ENCODE results near the gene LYPLA2.
"Not testable (repeated sequence)": the region's sequence is repeated elsewhere in the genome, so short reads cannot be mapped to it uniquely, and the experiment has no call there.

LYPLA2 gene

GRCh38 chr1:23779826-23780371, 11.0 kb upstream of the LYPLA2 start:
- no peak for DNase-seq (ENCODE audit: low read depth in 2 of 2)

- not testable (repeated sequence) for DNase-seq (ENCODE audit: low read depth in 2 of 2)
These were observed 7.8 kb upstream of the LYPLA2 start for GRCh38 chr1:23783141-23783540.

GRCh38 chr1:23784846-23785245, 6.1 kb upstream of the LYPLA2 start:
- DNase-seq (ENCODE audit: low read depth in 2 of 2) = no peak

- no peak for DNase-seq (ENCODE audit: low read depth in 2 of 2)
These were observed 3.2 kb upstream of the LYPLA2 start for GRCh38 chr1:23787701-23788100.

DNA sequence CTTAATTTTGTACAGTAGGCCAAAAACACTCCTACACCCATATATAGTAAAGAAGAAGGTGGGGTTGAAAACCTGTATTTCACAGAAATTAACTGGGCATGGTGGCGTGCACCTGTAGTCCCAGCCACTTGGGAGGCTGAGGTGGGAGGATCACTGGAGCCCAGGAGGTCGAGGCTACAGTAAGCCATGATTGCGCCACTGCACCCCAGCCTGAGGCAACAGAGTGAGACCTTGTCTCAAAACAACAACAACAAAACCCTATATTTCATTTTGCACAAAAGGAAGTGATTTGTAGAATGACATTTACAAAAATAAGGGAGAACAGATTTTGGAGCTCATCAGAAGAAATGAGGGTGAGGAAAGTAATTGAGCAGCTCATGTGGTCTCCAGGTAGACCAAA, 2.2 kb upstream of the LYPLA2 start:
- DNase-seq (ENCODE audit: low read depth in 2 of 2) = no peak

- DNase-seq (ENCODE audit: low read depth in 2 of 2) = no peak
These were observed 637 bp downstream of the LYPLA2 start for GRCh38 chr1:23791516-23792047.

DNA sequence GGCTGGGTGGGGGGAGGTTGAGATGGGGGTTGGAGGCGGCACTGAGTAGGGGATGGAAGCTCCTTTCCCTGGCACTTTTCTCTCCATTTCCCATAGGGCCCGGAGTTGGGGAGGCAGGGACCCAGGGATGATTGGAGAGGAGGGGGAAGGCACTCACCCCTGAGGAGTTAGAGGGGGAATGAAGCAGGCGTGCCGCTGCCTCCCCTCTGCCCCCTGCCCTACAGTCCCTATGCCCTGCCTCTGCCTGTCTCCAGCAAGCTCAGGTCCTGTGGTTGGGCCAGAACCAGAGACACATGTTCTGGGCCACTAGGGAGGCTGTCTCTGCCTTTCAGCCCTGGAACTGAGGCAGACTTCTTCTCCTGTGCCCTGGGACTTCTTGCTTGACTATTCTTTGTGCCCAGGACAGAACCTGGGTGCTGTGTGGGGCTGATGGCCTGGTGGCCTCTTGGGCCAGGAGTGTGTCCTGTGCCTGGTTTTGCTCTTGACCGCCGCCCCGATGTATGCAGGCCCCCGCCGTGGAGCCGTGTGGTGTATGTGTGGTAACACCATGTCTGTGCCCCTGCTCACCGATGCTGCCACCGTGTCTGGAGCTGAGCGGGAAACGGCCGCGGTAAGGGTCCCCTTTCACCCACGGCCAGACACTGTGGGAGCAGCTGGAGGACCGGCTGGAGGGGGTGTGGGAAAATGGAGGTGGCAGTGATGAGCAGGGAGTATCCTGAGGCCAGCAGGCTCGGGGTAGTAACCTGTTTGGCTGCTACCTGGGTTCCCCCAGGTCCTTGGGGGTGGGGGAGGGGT, 1.4 kb downstream of the LYPLA2 start:
- no peak for DNase-seq (ENCODE audit: low read depth in 2 of 2)

- DNase-seq (ENCODE audit: low read depth in 2 of 2) = no peak
These were observed 2.3 kb downstream of the LYPLA2 start for GRCh38 chr1:23793018-23793781.

DNA sequence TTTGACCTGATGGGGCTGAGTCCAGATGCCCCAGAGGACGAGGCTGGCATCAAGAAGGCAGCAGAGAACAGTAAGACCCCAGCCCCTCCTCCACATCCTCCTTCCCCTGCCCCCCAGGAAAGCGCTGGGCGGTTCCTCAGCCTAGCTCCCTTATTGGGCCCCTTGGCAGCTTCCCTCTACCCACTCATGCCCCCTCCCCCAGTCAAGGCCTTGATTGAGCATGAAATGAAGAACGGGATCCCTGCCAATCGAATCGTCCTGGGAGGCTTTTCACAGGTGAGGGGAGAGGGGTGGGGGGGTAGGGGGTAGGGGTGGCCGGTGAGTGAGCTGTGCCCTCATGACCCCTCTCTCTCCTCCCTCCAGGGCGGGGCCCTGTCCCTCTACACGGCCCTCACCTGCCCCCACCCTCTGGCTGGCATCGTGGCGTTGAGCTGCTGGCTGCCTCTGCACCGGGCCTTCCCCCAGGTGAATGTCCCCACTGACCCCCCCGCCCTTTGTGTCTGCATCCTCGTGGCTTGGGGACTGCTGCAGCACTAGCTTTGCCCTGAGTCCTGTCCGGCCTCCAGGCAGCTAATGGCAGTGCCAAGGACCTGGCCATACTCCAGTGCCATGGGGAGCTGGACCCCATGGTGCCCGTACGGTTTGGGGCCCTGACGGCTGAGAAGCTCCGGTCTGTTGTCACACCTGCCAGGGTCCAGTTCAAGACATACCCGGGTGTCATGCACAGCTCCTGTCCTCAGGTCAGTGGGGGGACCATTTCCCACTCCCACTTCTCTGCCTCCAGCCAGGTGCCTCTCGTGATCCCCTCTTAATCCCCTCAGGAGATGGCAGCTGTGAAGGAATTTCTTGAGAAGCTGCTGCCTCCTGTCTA, 3.2 kb downstream of the LYPLA2 start:
- no peak for DNase-seq (ENCODE audit: low read depth in 2 of 2)

- not testable (repeated sequence) for DNase-seq (ENCODE audit: low read depth in 2 of 2)
These were observed 3.8 kb downstream of the LYPLA2 start for GRCh38 chr1:23794732-23795182.

GRCh38 chr1:23795676-23796465, 4.9 kb downstream of the LYPLA2 start:
- no peak for DNase-seq (ENCODE audit: low read depth in 2 of 2)

DNA sequence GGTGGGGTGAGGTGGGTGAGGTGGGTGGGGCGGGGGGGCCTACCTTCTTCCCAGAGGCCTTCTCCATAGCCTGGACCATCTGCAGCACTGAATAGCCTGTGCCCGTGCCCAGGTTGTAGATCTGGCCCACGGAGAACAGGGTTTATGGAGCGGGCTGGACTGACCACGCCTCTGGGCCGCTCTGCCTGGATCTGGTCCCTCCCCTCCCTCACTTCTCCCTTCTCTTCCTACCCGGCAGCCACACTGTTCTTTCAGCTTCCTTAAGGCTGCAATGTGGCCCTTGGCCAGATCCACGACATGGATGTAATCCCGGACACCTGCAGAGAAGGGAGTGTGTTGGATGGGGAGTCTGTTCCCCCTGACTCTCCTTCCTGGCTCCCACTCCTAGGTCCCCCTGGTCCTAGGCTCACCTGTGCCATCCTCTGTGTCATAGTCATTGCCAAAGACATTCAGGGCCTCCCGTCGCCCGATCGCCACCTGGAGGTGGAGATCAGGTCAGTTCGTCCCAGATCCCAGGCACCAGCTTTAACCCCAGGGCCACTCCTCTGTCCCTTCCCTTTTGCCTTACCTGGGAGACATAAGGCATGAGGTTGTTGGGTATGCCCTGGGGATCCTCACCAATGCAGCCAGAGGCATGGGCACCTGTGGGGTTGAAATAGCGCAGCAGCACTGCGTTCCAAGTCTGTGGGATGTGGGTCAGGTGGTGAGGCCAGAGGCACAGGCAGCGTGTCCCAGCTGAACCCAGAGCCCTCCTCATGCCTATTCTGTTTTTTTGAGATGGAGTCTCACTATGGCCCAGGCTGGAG, 5.7 kb downstream of the LYPLA2 start:
- DNase-seq (ENCODE audit: low read depth in 2 of 2) = no peak

DNA sequence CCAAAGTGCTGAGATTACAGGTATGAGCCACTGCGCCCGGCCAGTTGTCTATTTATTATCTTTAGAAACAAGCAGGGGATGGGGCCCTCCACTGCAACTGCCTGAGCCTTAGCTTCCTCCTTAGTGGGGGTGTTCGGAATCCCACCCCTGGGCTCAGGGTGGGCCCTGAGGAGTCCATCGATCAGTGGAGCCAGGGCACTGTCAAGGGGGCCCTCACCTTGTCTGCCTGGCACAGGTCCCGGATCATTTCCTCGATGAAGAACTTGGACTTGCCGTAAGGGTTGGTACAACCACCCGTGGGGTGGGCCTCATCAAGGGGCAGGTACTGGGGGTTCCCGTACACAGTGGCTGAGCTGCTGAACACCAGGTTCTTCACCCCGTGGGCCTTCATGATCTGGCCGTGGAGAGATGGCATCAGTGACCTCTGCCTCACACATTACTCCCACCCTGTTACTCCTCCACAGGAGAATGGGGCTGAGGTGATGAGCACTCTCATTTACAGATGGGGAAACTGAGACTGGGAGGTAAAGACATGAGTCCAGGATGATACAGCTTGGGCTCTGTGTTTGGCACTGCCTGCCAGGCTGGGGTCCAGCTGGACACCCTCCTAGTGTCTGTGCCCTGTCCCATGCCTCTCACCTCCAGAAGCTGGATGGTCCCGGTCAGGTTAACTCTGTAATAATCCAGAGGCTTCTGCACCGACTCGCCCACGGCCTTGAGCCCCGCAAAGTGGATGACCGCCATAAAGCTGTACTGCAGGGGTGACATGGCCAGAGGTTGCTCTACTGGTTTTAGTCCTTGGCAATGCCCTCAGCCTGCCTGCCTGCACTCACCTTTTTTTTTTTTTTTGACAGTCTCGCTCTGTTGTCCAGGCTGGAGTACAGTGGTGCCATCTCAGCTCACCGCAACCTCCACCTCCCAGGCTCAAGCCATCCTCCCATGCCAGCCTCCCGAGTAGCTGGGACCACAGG, 6.8 kb downstream of the LYPLA2 start:
- DNase-seq (ENCODE audit: low read depth in 2 of 2) = no peak

DNA sequence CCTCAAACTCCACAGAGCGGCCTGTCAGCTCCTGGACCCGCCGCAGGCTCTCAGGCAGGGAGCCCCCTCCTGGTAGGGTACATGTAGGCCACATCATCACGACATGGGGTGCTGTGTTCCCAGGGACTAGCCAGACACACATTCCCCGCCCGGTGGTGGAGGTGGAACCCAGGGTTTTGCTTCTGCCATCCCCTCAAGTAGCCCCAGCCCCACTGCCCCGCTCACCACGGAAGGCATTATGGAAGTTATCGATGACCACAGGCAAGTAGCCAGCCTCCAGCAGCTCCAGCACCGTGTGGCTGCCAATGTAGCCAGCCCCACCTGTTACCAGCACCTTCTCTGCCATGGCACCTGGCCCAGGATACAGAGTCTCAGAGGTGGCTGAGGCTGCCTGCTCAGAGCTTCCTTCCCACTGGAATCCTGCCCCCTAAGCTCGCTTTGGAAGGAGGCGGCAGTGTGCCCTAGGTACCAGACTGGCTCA, 7.8 kb downstream of the LYPLA2 start:
- DNase-seq (ENCODE audit: low read depth in 2 of 2) = no peak

DNA sequence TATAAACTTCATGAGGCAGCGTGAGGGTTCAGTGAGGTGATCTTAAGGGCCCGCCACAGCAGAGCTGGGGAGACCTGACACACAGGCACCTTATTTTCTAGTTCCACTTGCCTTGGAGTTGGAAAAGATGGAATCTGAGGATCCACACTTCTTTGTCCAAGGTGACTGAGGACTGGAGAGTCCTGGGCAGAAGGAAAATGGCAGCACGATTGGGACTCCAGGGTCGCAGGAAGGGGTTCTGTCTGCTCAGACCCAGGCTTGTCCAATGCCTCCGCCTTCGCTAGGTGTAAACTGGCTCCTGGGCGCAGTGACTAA, 8.3 kb downstream of the LYPLA2 start:
- no peak for DNase-seq (ENCODE audit: low read depth in 2 of 2)

- no peak for DNase-seq (ENCODE audit: low read depth in 2 of 2)
These were observed 8.8 kb downstream of the LYPLA2 start for GRCh38 chr1:23799570-23800399.

GRCh38 chr1:23800400-23801337, 9.7 kb downstream of the LYPLA2 start, which contains the start of gene GALE:
Gene GALE, minus strand, starts transcription at chr1:23800754. Its CDS starts 1,747 bp downstream, at chr1:23799007.
- peak; percentile 96 to 98 for DNase-seq (ENCODE audit: low read depth in 2 of 2)
